HepG2 (cell line): Measurements from ENCODE around the gene KRTAP12-1. TPM values are rescaled to one million over a fixed set of nuclear protein-coding genes. Genes with fewer than 3 reads are reported as not detected.

ENCODE experiments used
- CCAR2 ChIP-seq: fragments of 200-400 bp; formaldehyde crosslinking; optimal IDR thresholded peaks from 2 replicates; pipeline ENCODE3; 2018; ENCODE audit warnings: low read depth, mild to moderate bottlenecking, low read length, moderate library complexity
- KMT2B ChIP-seq: IDR thresholded peaks from 2 replicates; pipeline ENCODE4 v1.6.1; 2016; ENCODE audit warnings: missing genetic modification reagents, missing compliant biosample characterization
- MED8 ChIP-seq: sonication (generic); formaldehyde crosslinking; IDR thresholded peaks from 2 replicates; pipeline ENCODE4 v1.8.1; 2023; ENCODE audit warnings: mild to moderate bottlenecking, missing genetic modification reagents; ENCODE audit not compliant: insufficient replicate concordance
- MLLT10 ChIP-seq: sonication (generic); formaldehyde crosslinking; IDR thresholded peaks from 2 replicates; pipeline ENCODE4 v1.4.0; 2020; ENCODE audit warnings: missing genetic modification reagents
- PCBP1 ChIP-seq: fragments of 200-400 bp; formaldehyde crosslinking; IDR thresholded peaks from 2 replicates; pipeline ENCODE4 v1.6.1; 2017; ENCODE audit warnings: mild to moderate bottlenecking, low read depth, low read length, borderline replicate concordance
- RARG ChIP-seq: sonication (generic); formaldehyde crosslinking; IDR thresholded peaks from 2 replicates; pipeline ENCODE4 v1.4.0; 2020; ENCODE audit warnings: low read depth, mild to moderate bottlenecking, missing genetic modification reagents
- SIN3B ChIP-seq: fragments of 150-350 bp; IDR thresholded peaks from 2 replicates; pipeline ENCODE4 v1.6.1; 2014; ENCODE audit warnings: low read length
- SP2 ChIP-seq: sonication (generic); formaldehyde crosslinking; IDR thresholded peaks from 2 replicates; pipeline ENCODE4 v1.5.1; 2020; ENCODE audit warnings: mild to moderate bottlenecking, missing genetic modification reagents
- XBP1 ChIP-seq: sonication (generic); formaldehyde crosslinking; IDR thresholded peaks from 2 replicates; pipeline ENCODE4 v1.5.0; 2020; ENCODE audit warnings: missing genetic modification reagents
- ZBTB21 ChIP-seq: sonication (generic); formaldehyde crosslinking; IDR thresholded peaks from 2 replicates; pipeline ENCODE4 v1.4.0; 2020; ENCODE audit warnings: missing genetic modification reagents
- ZBTB42 ChIP-seq: sonication (generic); formaldehyde crosslinking; IDR thresholded peaks from 2 replicates; pipeline ENCODE4 v1.5.0; 2020; ENCODE audit warnings: mild to moderate bottlenecking, missing genetic modification reagents
- ZKSCAN8 ChIP-seq: IDR thresholded peaks from 2 replicates; pipeline ENCODE4 v1.6.1; 2016; ENCODE audit warnings: borderline replicate concordance, missing genetic modification reagents, missing compliant biosample characterization
- ZMYM2 ChIP-seq: sonication (generic); formaldehyde crosslinking; IDR thresholded peaks from 2 replicates; pipeline ENCODE4 v1.8.0; 2022; ENCODE audit warnings: mild to moderate bottlenecking, missing genetic modification reagents
- ZNF101 ChIP-seq: sonication (generic); formaldehyde crosslinking; IDR thresholded peaks from 2 replicates; pipeline ENCODE4 v1.4.0; 2020; ENCODE audit warnings: mild to moderate bottlenecking, low read depth, missing genetic modification reagents, borderline replicate concordance
- ZNF160 ChIP-seq: sonication (generic); formaldehyde crosslinking; IDR thresholded peaks from 2 replicates; pipeline ENCODE4 v1.8.0; 2022; ENCODE audit warnings: mild to moderate bottlenecking, inconsistent platforms, missing genetic modification reagents
- ZNF234 ChIP-seq: sonication (generic); formaldehyde crosslinking; conservative IDR thresholded peaks from 2 replicates; pipeline ENCODE4 v1.5.1; 2020; ENCODE audit warnings: mild to moderate bottlenecking, missing genetic modification reagents
- ZNF766 ChIP-seq: sonication (generic); formaldehyde crosslinking; IDR thresholded peaks from 2 replicates; pipeline ENCODE4 v1.5.0; 2020; ENCODE audit warnings: missing genetic modification reagents, borderline replicate concordance
- ZSCAN12 ChIP-seq: sonication (generic); formaldehyde crosslinking; IDR thresholded peaks from 2 replicates; pipeline ENCODE4 v1.9.0; 2021; ENCODE audit warnings: mild to moderate bottlenecking, missing genetic modification reagents
- ZSCAN21 ChIP-seq: sonication (generic); formaldehyde crosslinking; IDR thresholded peaks from 2 replicates; pipeline ENCODE4 v1.8.0; 2022; ENCODE audit warnings: mild to moderate bottlenecking, missing genetic modification reagents, moderate library complexity, borderline replicate concordance
- polyA plus RNA-seq, 8 experiments: library from polyadenylated mRNA; depleted of rRNA in 3 of 8; stranded (reverse) in 7 of 8; unstranded in 1 of 8; fragments of >200 nt; fragmentation: Illumina TruSeq in 4 of 8; extraction: Trizol in 4 of 8; gene quantifications; 2 replicates each; pipeline versions ENCODE4 v1.2.1 to v1.2.3, GENCODE V29; 2011 to 2016; ENCODE audit warnings: low read depth in 4 of 8, missing spikeins in 1 of 8, mixed read lengths in 1 of 8; ENCODE audit not compliant: insufficient read depth in 1 of 8
- total RNA-seq, 5 experiments: library from RNA; depleted of rRNA; stranded (reverse); fragments of >200 nt; fragmentation: Illumina TruSeq; extraction: Trizol; gene quantifications; 2 replicates each; pipeline ENCODE4 v1.2.3, GENCODE V29; 2016; ENCODE audit warnings: low read depth in 1 of 5
- TF ChIP-seq, protein P1 (sequence below): IDR thresholded peaks from 2 replicates; pipeline ENCODE4 v1.6.1; 2012; ENCODE audit warnings: low read length, improper control_type of control experiment
- TF ChIP-seq, protein P2 (sequence below): sonication (generic); formaldehyde crosslinking; IDR thresholded peaks from 2 replicates; pipeline ENCODE4 v1.8.1; 2023; ENCODE audit warnings: mild to moderate bottlenecking, missing genetic modification reagents
- TF ChIP-seq, protein P3 (sequence below): IDR thresholded peaks from 2 replicates; pipeline ENCODE4 v1.6.1; 2016; ENCODE audit warnings: mild to moderate bottlenecking
- TF ChIP-seq, protein P4 (sequence below): sonication (generic); formaldehyde crosslinking; IDR thresholded peaks from 2 replicates; pipeline ENCODE4 v1.9.0; 2022; ENCODE audit warnings: missing genetic modification reagents, mild to moderate bottlenecking, borderline replicate concordance

The KRTAP12-1 gene
- total and polyA plus RNA-seq, 2 of the 13 experiments (the other 11 are each of a cell fraction or from before 2014, with no cell fraction given): not detected

DNA sequence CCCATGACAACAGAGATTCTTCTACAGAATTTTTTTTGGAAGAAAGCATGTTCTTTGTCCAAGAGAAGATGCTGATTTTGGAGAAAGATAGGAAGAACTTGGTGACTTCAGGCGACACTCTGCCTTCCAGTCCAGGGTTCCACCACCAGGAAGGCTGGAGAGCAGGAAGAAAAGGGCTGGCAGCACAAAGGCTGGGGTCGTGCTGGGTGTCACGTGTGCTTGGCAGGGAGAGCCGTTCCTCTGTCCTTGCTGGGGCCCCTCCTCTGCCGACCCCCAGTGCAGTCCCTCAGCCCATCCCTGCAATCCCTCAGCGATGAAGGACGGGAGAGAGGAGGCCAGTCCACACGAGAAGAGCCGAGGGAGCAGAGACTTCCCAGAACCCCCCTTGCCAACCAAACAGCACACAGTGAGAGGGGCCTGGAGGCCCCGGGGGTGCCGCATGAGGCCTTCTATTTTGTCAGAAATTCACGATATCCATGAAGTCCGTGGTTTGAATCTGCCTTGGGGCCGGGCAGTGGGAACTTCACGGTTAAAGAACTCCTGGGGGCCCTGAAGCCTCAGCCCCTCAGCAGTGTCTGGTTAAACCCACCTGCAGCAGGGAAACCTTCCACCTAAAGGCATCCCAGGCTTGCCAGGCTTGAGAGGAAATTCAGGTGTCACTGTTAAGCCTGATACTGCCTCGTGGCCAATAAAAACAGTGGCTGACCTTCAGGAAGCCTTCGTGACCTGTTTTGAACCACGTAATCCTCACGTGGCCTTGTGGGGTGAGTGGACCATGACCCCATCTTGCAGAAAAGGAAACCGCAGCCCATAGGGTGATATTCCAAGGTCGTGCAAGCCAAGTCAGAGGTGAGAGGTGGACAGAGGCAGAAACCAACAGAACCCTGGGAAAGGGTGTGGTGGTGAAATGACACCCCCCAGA is 18.4 kb upstream of the KRTAP12-1 start (continued):
- TF ChIP-seq ZMYM2 (CRISPR knock-in tag) (peak; percentile 89), SIN3B (no peak), ZSCAN21 (CRISPR knock-in tag) (no peak), RARG (CRISPR knock-in tag) (no peak), MED8 (no peak), ZKSCAN8 (CRISPR knock-in tag) (no peak), ZNF234 (no peak), KMT2B (CRISPR knock-in tag) (no peak), ZNF766 (CRISPR knock-in tag) (peak; percentile 51; the same call in 1 of the 2 replicates), ZSCAN12 (CRISPR knock-in tag) (no peak), ZNF160 (no peak), CCAR2 (no peak), PCBP1 (no peak), ZBTB42 (CRISPR knock-in tag) (no peak), XBP1 (no peak), ZBTB21 (CRISPR knock-in tag) (no peak), ZNF101 (no peak), SP2 (CRISPR knock-in tag) (no peak), MLLT10 (CRISPR knock-in tag) (no peak)
- TF ChIP-seq, protein P1, sequence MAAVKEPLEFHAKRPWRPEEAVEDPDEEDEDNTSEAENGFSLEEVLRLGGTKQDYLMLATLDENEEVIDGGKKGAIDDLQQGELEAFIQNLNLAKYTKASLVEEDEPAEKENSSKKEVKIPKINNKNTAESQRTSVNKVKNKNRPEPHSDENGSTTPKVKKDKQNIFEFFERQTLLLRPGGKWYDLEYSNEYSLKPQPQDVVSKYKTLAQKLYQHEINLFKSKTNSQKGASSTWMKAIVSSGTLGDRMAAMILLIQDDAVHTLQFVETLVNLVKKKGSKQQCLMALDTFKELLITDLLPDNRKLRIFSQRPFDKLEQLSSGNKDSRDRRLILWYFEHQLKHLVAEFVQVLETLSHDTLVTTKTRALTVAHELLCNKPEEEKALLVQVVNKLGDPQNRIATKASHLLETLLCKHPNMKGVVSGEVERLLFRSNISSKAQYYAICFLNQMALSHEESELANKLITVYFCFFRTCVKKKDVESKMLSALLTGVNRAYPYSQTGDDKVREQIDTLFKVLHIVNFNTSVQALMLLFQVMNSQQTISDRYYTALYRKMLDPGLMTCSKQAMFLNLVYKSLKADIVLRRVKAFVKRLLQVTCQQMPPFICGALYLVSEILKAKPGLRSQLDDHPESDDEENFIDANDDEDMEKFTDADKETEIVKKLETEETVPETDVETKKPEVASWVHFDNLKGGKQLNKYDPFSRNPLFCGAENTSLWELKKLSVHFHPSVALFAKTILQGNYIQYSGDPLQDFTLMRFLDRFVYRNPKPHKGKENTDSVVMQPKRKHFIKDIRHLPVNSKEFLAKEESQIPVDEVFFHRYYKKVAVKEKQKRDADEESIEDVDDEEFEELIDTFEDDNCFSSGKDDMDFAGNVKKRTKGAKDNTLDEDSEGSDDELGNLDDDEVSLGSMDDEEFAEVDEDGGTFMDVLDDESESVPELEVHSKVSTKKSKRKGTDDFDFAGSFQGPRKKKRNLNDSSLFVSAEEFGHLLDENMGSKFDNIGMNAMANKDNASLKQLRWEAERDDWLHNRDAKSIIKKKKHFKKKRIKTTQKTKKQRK: no peak
- TF ChIP-seq, protein P2, sequence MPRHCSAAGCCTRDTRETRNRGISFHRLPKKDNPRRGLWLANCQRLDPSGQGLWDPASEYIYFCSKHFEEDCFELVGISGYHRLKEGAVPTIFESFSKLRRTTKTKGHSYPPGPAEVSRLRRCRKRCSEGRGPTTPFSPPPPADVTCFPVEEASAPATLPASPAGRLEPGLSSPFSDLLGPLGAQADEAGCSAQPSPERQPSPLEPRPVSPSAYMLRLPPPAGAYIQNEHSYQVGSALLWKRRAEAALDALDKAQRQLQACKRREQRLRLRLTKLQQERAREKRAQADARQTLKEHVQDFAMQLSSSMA: peak; percentile 72; the same call in 1 of the 2 replicates
- TF ChIP-seq, protein P3, sequence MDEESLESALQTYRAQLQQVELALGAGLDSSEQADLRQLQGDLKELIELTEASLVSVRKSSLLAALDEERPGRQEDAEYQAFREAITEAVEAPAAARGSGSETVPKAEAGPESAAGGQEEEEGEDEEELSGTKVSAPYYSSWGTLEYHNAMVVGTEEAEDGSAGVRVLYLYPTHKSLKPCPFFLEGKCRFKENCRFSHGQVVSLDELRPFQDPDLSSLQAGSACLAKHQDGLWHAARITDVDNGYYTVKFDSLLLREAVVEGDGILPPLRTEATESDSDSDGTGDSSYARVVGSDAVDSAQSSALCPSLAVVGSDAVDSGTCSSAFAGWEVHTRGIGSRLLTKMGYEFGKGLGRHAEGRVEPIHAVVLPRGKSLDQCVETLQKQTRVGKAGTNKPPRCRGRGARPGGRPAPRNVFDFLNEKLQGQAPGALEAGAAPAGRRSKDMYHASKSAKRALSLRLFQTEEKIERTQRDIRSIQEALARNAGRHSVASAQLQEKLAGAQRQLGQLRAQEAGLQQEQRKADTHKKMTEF (CRISPR knock-in tag): peak; percentile 54; the same call in 1 of the 2 replicates
- TF ChIP-seq, protein P4, sequence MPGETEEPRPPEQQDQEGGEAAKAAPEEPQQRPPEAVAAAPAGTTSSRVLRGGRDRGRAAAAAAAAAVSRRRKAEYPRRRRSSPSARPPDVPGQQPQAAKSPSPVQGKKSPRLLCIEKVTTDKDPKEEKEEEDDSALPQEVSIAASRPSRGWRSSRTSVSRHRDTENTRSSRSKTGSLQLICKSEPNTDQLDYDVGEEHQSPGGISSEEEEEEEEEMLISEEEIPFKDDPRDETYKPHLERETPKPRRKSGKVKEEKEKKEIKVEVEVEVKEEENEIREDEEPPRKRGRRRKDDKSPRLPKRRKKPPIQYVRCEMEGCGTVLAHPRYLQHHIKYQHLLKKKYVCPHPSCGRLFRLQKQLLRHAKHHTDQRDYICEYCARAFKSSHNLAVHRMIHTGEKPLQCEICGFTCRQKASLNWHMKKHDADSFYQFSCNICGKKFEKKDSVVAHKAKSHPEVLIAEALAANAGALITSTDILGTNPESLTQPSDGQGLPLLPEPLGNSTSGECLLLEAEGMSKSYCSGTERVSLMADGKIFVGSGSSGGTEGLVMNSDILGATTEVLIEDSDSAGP: no peak
